H9 (cell line): Measurements from ENCODE around the gene EFCAB10. TPM values are rescaled to one million over a fixed set of nuclear protein-coding genes. Genes with fewer than 3 reads are reported as not detected.

Experiments used
- DNase-seq: peaks from one replicate; pipeline ENCODE4 v3.0.0-alpha.2; 2017
- H2AFZ ChIP-seq: one replicate; pipeline ENCODE4 v1.6.1; 2013; ENCODE audit warnings: mild to moderate bottlenecking, low read length, control low read depth, moderate library complexity
- H2AK5ac ChIP-seq: 2 replicates; pipeline ENCODE4 v1.6.1; 2013; ENCODE audit warnings: low read length, control low read depth, mixed read lengths; ENCODE audit not compliant: insufficient read length
- H2BK120ac ChIP-seq: one replicate; pipeline ENCODE4 v1.6.1; 2013; ENCODE audit warnings: low read depth, mild to moderate bottlenecking, low read length, control low read depth, inconsistent platforms; ENCODE audit not compliant: poor library complexity, severe bottlenecking
- H2BK12ac ChIP-seq: 2 replicates; pipeline ENCODE4 v1.6.1; 2013; ENCODE audit warnings: low read length, control low read depth, mixed read lengths, low read depth; ENCODE audit not compliant: insufficient read length
- H2BK15ac ChIP-seq: 2 replicates; pipeline ENCODE4 v1.6.1; 2013; ENCODE audit warnings: low read depth, low read length, control low read depth
- H2BK20ac ChIP-seq: one replicate; pipeline ENCODE4 v1.6.1; 2013; ENCODE audit warnings: low read depth, mild to moderate bottlenecking, low read length, control low read depth, inconsistent platforms; ENCODE audit not compliant: poor library complexity, severe bottlenecking
- H2BK5ac ChIP-seq: 2 replicates; pipeline ENCODE4 v1.6.1; 2013; ENCODE audit warnings: low read length, control low read depth, mixed read lengths; ENCODE audit not compliant: insufficient read length
- H3K14ac ChIP-seq: 2 replicates; pipeline ENCODE4 v1.6.1; 2013; ENCODE audit warnings: low read length, control low read depth; ENCODE audit not compliant: insufficient read depth
- H3K18ac ChIP-seq: 2 replicates; pipeline ENCODE4 v1.6.1; 2013; ENCODE audit warnings: low read depth, mild to moderate bottlenecking, mixed read lengths, low read length, control low read depth; ENCODE audit not compliant: insufficient read length
- H3K23ac ChIP-seq: 2 replicates; pipeline ENCODE4 v1.6.1; 2013; ENCODE audit warnings: low read length, control low read depth, mixed read lengths, low read depth; ENCODE audit not compliant: insufficient read length
- H3K23me2 ChIP-seq: 2 replicates; pipeline ENCODE4 v1.6.1; 2013; ENCODE audit warnings: low read depth, mild to moderate bottlenecking, mixed read lengths, low read length, control low read depth; ENCODE audit not compliant: insufficient read length, poor library complexity, severe bottlenecking
- H3K27ac ChIP-seq: 2 replicates; pipeline ENCODE4 v1.5.1; 2013; ENCODE audit warnings: low read length, control low read depth, mixed read lengths, low read depth; ENCODE audit not compliant: insufficient read length
- H3K27me3 ChIP-seq: 2 replicates; pipeline ENCODE4 v1.6.1; 2013; ENCODE audit warnings: low read length, control low read depth, inconsistent platforms; ENCODE audit not compliant: insufficient read depth
- H3K4ac ChIP-seq: 2 replicates; pipeline ENCODE4 v1.6.1; 2013; ENCODE audit warnings: low read depth, mild to moderate bottlenecking, control low read depth, inconsistent platforms, low read length, moderate library complexity
- H3K4me1 ChIP-seq: 2 replicates; pipeline ENCODE4 v1.6.1; 2013; ENCODE audit warnings: low read length, control low read depth, inconsistent platforms; ENCODE audit not compliant: insufficient read depth
- H3K4me2 ChIP-seq: 2 replicates; pipeline ENCODE4 v1.6.1; 2013; ENCODE audit warnings: low read length, control low read depth, mixed read lengths; ENCODE audit not compliant: insufficient read length, insufficient read depth
- H3K56ac ChIP-seq: 2 replicates; pipeline ENCODE4 v1.6.1; 2013; ENCODE audit warnings: low read depth, mild to moderate bottlenecking, mixed read lengths, low read length, control low read depth; ENCODE audit not compliant: insufficient read length
- H3K79me1 ChIP-seq: 2 replicates; pipeline ENCODE4 v1.6.1; 2013; ENCODE audit warnings: low read depth, mild to moderate bottlenecking, moderate library complexity, low read length, control low read depth, inconsistent platforms; ENCODE audit not compliant: insufficient read depth, poor library complexity, severe bottlenecking
- H3K79me2 ChIP-seq: 2 replicates; pipeline ENCODE4 v1.6.1; 2013; ENCODE audit warnings: low read length, control low read depth, inconsistent platforms; ENCODE audit not compliant: insufficient read depth
- H3K9ac ChIP-seq: 2 replicates; pipeline ENCODE4 v1.6.1; 2013; ENCODE audit warnings: low read length, control low read depth, mixed read lengths; ENCODE audit not compliant: insufficient read length; ENCODE audit errors: extremely low read depth
- H3K9me3 ChIP-seq: one replicate; pipeline ENCODE4 v1.6.1; 2013; ENCODE audit warnings: low read depth, low read length, inconsistent platforms; ENCODE audit not compliant: control insufficient read depth
- H3T11ph ChIP-seq: one replicate; pipeline ENCODE4 v1.6.1; 2013; ENCODE audit warnings: mild to moderate bottlenecking, low read length, control low read depth, inconsistent platforms
- H4K20me1 ChIP-seq: one replicate; pipeline ENCODE4 v1.6.1; 2013; ENCODE audit not compliant: control insufficient read depth, insufficient read length, insufficient read depth
- H4K5ac ChIP-seq: 2 replicates; pipeline ENCODE4 v1.6.1; 2013; ENCODE audit warnings: low read depth, mild to moderate bottlenecking, mixed read lengths, low read length, control low read depth; ENCODE audit not compliant: insufficient read length
- H4K8ac ChIP-seq: replicated peaks from 2 replicates; pipeline ENCODE4 v1.6.1; 2013; ENCODE audit warnings: low read length, control low read depth, mixed read lengths, low read depth; ENCODE audit not compliant: insufficient read length
- H4K91ac ChIP-seq: 2 replicates; pipeline ENCODE4 v1.6.1; 2013; ENCODE audit warnings: low read depth, mild to moderate bottlenecking, moderate library complexity, mixed read lengths, low read length, control low read depth; ENCODE audit not compliant: insufficient read length
- H3K27ac Mint-ChIP-seq, 3 experiments: 2 replicates in 2 of 3; 3 replicates in 1 of 3; pipeline ENCODE4 v1.8.0; 2020 to 2021; ENCODE audit warnings: mixed read lengths in 3 of 3, mild to moderate bottlenecking in 1 of 3, moderate library complexity in 1 of 3
- H3K27me3 Mint-ChIP-seq: 2 replicates; pipeline ENCODE4 v1.8.0; 2021; ENCODE audit warnings: low read depth, mild to moderate bottlenecking, moderate library complexity, mixed read lengths
- H3K36me3 Mint-ChIP-seq, 3 experiments: 2 replicates in 2 of 3; 3 replicates in 1 of 3; pipeline ENCODE4 v1.8.0; 2020 to 2021; ENCODE audit warnings: low read depth in 3 of 3, mixed read lengths in 3 of 3; ENCODE audit not compliant: insufficient read depth in 1 of 3
- H3K4me1 Mint-ChIP-seq, 2 experiments: 2 replicates each; pipeline ENCODE4 v1.8.0; 2020; ENCODE audit warnings: mixed read lengths in 2 of 2
- H3K4me3 Mint-ChIP-seq, 2 experiments: 2 replicates in 1 of 2; 3 replicates in 1 of 2; pipeline ENCODE4 v1.8.0; 2020 to 2021; ENCODE audit warnings: mild to moderate bottlenecking in 2 of 2, mixed read lengths in 2 of 2, moderate library complexity in 1 of 2
- H3K9me3 Mint-ChIP-seq, 2 experiments: 2 replicates in 1 of 2; 3 replicates in 1 of 2; pipeline ENCODE4 v1.8.0; 2020; ENCODE audit warnings: mild to moderate bottlenecking in 2 of 2, mixed read lengths in 2 of 2, moderate library complexity in 1 of 2
- WGBS: extraction: QIAGEN DNeasy Blood & Tissue Kit; methylation state at CpG from one replicate; pipeline ENCODE4 v1.1.7; 2013; ENCODE audit warnings: missing lambda C conversion rate, low lambda C conversion rate, mixed read lengths; ENCODE audit not compliant: insufficient read length; ENCODE audit errors: extremely low coverage; 5-methylcytosine and 5-hydroxymethylcytosine counted together
- total RNA-seq: library from RNA; stranded (reverse); gene quantifications from 2 replicates; pipeline ENCODE4 v1.2.1, GENCODE V29; 2021
- TF ChIP-seq, protein P1 (sequence below): fragments of 200-600 bp; sonication (generic); conservative IDR thresholded peaks from 3 replicates; pipeline ENCODE4 v1.8.0; 2021; ENCODE audit warnings: antibody characterized with exemption, mild to moderate bottlenecking

Gene EFCAB10
- total RNA-seq, 1 experiment from 2014 or later = 1.5 TPM

DNA sequence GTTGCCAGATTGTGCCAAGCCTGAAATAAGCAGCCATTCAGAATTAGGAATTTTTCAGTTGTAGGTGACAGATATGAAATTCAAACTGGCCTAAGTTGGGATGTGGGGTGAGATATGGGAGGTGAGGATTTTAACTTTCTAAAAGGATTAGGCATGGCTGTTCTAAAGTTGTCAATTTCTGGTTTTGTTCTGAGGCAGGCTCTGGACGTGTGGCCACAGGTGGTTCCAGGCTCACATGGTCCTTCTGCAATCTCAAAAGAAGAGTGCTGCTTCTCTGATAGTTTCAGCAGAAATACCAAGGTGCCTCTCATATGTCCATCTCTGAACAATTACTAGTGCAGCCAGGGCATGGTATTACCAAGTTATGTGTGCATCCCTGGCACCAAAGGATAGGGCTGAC lies 21.4 kb downstream of the EFCAB10 start:
- Histone ChIP-seq H3K23ac (no peak overlapping the region), H2BK20ac (no peak overlapping the region), H4K5ac (no peak overlapping the region), H3K14ac (no peak overlapping the region), H4K20me1 (no peaks in the 10 kb centered on the region), H3K4me1 (no peaks in the 10 kb centered on the region), H4K8ac (no peak overlapping the region), H2AFZ (no peak overlapping the region), H3K79me1 (no peaks in the 10 kb centered on the region), H2BK120ac (no peak overlapping the region), H3K27me3 (no peaks in the 10 kb centered on the region), H3K9ac (no peak overlapping the region), H2BK15ac (no peak overlapping the region), H3K56ac (no peak overlapping the region), H3K27ac (no peak overlapping the region), H3K79me2 (no peaks in the 10 kb centered on the region), H2BK5ac (no peak overlapping the region), H3K23me2 (no peaks in the 10 kb centered on the region), H4K91ac (no peak overlapping the region), H3K18ac (no peak overlapping the region), H2AK5ac (no peak overlapping the region), H3T11ph (no peak overlapping the region), H3K4ac (no peak overlapping the region), H3K9me3 (no peaks in the 10 kb centered on the region), H3K4me2 (no peak overlapping the region), H2BK12ac (no peak overlapping the region)
- H3K4me1 Mint-ChIP-seq = no peaks in the 10 kb centered on the region
- H3K36me3 Mint-ChIP-seq = peaks cover 20 to 63% (median 45%) of the 10 kb centered on the region in 3 experiments
- H3K27ac Mint-ChIP-seq = no peak overlapping the region; a peak in 2 of 7 replicates
- no peaks in the 10 kb centered on the region for H3K9me3 Mint-ChIP-seq
- 0 out of 2 replicates have a peak, but pooled peaks cover 1% of the 10 kb centered on the region for H3K27me3 Mint-ChIP-seq
- WGBS = no CpG with 5 or more reads among the region's 1 CpG
- no peak for DNase-seq
- H3K4me3 Mint-ChIP-seq = no peak overlapping the region
- TF ChIP-seq, protein P1, sequence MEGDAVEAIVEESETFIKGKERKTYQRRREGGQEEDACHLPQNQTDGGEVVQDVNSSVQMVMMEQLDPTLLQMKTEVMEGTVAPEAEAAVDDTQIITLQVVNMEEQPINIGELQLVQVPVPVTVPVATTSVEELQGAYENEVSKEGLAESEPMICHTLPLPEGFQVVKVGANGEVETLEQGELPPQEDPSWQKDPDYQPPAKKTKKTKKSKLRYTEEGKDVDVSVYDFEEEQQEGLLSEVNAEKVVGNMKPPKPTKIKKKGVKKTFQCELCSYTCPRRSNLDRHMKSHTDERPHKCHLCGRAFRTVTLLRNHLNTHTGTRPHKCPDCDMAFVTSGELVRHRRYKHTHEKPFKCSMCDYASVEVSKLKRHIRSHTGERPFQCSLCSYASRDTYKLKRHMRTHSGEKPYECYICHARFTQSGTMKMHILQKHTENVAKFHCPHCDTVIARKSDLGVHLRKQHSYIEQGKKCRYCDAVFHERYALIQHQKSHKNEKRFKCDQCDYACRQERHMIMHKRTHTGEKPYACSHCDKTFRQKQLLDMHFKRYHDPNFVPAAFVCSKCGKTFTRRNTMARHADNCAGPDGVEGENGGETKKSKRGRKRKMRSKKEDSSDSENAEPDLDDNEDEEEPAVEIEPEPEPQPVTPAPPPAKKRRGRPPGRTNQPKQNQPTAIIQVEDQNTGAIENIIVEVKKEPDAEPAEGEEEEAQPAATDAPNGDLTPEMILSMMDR = no peak
